Fibroblast of skin of abdomen (primary cell): Measurements from ENCODE around the gene CACNA1E.

ENCODE experiments used
- DNase-seq: peaks from one replicate; pipeline ENCODE4 v3.0.0-alpha.2; 2013

Gene CACNA1E

DNA sequence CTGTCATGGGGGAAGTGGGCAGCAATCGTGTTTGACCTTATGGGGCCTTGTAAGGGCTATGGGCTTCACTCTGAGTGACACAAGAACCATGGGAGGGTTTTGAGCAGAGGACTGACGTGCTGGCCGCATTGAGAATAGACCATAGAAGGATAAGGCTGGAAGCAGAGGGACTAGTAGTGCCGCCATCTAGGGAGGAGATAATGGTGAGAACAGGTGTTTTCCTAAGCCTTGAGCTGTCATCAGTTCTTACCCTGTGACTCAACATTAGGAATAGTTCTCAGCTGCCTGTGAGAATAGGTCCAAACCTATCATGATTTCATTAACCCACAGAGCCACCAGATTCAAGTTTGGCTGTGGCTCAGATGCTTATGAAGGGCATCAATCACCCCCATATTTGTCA is 228.5 kb downstream of the CACNA1E start:
- DNase-seq, result no peak

DNA sequence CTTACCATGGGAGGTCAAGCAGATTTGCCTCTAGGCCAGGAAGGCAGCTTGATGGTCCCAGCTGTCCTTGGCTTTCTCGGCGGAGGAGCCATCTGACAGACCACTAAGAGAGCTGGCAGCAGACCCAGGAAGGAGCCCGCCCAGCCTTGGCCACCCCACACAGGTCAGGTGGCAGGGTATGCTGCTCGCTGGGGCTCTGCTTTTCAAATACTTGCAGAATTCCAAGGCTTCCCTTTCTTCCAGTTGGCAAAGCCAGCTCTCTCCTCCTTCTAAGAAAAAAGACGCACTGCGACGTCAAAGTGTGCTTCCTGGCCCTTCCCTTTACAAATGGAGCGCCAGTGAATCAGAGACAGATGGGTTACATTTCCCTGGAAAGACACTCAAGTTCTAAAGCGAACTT is 229.4 kb downstream of the CACNA1E start:
- DNase-seq, result no peak

DNA sequence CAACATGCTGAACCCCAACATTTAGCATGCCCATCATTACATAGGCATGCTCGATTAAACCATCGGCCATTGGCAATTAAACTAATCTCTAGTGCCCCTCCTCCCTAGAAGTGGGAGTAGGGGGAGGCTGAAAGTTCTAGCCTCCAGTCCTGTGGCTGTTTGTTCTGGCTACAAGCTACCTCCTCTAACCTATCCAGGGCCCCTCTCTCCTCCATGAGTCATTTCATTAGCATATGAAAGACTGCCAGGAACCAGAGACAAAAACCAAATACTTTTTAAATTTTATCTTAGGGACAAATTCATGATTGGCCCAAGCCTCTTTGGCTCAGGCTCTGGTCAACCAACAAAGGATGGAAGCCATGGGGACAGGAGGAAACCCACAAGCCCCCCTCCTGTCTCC is 231.1 kb downstream of the CACNA1E start:
- no peak for DNase-seq

DNA sequence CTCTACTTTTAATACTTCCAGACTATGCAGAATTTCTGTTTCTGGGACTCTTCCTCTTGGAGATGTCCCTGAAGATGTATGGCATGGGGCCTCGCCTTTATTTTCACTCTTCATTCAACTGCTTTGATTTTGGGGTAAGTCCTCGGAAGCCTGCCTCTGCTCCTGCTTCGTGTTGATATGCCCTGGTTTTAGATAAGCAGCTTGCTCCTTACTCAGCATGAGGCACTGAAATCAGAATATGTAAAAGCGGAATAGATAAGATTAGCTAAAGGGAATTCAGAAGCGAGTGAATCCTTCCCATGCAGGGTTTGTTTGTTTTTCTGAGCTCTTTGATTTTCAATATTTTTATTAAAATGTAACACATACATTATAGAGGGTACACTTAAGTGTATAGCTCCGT is 234.7 kb downstream of the CACNA1E start:
- DNase-seq, result no peak

DNA sequence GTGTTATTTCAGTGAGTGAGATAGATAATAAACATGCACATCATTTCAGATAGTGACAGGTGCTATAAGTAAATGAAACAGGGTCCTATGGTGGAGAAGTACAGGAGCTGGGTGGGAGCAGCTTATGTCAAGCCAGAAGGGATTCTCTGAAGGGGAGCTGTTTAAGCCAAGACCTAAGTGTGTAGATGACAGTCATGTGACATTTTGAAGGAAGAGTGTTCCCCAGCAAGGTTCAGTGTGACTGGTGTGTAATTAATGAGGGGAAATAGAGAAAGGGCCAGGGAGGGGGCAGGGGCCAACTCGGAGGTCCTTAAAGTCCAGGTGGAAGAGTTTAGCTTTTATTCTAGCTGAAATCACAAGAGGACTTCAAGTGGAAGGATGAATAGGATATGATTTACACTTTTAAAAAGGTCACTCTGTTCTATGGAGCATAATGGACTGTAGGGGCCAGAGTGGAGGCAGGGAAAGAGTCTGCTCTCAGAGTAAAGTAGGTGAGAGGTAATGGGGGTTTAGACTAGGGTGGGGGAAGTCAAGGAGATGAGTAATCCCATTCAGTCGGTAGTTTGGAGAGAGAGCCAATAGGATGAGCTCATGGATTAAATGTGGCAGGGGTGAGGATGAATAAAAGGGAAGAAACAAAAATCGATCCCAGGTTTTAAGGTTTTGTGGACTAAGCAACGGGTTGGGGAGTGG is 243.1 kb downstream of the CACNA1E start:
- DNase-seq, result no peak

DNA sequence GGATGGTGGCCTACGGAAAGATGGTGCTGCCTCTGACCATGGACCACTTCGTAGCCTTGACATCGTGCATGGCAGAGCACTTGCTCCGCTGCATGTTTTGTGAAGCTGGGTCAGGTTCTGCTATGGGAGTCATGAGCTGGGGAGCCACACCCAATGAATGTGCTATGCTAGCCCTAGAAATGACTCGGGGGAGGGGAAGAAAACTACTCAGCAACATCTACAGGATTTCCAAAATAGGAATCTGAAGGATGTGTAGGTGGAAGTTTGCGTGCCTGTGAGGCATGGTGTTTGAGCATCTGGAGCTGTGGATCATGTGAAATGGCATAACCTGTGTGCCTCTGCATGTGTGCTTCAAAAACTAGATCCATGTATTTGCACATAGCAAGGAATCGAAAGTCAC is 247.3 kb downstream of the CACNA1E start:
- DNase-seq, result no peak

DNA sequence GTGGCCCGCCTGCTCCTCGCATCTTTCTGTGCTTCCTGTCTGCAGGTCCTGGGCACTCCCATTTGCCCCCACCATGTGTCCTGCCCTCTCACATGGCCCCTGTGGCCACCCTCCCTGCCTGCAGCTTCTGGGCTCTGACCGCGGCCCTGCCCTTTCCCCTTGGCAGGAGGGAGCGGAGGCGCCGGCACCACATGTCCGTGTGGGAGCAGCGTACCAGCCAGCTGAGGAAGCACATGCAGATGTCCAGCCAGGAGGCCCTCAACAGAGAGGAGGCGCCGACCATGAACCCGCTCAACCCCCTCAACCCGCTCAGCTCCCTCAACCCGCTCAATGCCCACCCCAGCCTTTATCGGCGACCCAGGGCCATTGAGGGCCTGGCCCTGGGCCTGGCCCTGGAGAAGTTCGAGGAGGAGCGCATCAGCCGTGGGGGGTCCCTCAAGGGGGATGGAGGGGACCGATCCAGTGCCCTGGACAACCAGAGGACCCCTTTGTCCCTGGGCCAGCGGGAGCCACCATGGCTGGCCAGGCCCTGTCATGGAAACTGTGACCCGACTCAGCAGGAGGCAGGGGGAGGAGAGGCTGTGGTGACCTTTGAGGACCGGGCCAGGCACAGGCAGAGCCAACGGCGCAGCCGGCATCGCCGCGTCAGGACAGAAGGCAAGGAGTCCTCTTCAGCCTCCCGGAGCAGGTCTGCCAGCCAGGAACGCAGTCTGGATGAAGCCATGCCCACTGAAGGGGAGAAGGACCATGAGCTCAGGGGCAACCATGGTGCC is 249.1 kb downstream of the CACNA1E start:
- no peak for DNase-seq

DNA sequence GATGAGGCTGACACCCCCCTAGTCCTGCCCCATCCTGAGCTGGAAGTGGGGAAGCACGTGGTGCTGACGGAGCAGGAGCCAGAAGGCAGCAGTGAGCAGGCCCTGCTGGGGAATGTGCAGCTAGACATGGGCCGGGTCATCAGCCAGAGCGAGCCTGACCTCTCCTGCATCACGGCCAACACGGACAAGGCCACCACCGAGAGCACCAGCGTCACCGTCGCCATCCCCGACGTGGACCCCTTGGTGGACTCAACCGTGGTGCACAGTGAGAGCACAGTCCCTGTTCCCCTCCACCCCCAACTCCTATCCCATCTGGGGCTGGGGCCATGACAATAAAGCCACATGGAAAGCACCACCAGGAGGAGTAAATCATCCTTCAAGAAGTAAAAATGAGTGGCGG is 250.2 kb downstream of the CACNA1E start:
- DNase-seq, result no peak

DNA sequence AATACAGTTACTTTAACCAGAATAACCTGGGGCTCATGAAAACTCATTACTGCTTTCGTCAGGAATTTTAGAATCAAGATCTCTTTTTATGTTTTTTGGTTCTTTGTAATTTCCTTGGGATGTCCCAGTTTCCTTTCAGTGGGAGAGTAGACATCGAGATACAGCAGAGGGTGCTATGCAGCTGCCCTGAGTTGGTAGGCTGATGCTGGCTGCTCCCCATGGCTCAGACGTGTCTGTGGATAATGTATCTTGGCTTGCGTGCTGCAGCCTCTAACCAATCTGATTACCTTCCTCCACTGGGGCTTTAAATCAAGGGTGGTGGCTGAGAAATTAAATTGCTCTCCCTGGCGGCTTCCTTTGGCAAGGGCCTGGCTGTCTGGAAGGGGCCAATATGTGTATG is 253.7 kb downstream of the CACNA1E start:
- DNase-seq, result no peak

DNA sequence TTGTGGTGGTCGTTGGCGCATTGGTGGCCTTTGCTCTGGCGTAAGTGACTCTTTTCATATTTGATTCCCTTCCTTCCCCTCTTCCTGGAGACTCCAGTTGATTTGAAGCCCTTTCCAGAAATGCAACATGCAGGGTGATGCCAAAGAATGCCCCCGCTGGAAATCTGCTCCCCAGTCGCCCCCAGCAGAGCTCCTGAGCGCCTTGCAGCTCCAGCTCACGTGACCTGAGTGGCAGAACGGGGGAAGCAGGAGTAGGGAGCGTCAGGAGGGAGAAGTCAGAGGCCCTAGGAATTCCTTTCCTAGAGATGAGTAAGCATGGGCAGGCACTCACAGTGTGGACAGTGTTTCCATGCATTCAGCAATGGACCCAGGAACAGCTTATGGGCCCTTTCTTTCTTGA is 255.9 kb downstream of the CACNA1E start:
- DNase-seq, result no peak

DNA sequence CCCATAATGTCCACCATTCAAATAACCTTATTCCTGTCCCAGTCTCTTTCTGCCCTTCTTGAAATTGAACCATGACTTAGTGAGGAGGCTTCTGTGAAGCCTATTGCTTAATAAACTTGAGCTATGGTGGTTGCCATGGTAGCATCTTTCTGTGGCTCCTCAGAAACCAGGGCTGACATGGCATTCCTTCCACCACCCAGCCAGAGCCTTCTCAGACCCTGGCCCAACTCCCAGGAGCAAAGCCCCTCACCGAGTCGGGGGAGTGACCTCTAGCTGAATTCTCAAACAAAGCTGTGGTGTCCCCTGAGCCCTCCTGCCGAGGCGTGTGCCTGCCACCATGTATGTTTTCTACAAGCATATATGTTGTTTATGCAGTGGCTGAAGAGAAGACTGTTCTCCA is 259.1 kb downstream of the CACNA1E start:
- DNase-seq, result no peak

DNA sequence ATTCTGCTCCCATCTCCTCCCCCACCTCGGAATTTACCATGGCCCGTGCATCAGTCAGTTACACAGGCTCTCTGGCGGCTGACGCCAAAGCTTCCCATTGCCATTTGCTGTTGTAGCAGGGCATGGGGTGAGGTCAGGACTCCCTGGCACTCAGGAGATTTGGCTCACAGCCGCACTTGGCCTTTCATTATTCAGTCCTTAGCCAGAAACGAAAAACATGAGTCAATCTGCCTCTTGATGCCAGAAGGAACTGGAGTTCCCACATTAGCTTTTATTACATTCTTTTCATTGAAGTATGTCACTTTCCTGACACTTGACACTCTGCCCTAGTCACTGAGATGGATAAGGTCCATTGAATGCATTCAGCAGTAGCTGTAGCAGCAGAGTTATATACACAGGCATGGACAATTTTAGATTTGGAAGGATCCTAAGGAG is 260.6 kb downstream of the CACNA1E start:
- no peak for DNase-seq

DNA sequence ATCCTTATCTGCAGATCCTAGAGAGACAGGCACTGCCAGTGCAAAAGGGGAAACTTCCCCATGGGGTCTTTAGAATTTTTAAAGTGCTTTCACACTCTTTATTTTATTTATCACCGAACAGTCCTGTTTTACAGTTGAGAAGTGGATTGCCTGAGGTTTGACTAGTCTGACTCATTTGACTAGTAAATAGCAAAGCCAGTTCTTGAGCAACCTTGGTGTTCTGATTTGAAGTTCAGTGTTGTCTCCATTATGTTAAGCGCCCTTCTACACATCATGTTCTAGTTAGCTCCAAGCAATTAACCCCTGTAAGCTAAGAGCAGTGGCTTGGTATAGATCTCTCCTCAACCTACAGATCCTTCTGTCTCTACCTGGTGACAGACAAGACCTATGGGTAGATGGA is 262.9 kb downstream of the CACNA1E start:
- no peak for DNase-seq

DNA sequence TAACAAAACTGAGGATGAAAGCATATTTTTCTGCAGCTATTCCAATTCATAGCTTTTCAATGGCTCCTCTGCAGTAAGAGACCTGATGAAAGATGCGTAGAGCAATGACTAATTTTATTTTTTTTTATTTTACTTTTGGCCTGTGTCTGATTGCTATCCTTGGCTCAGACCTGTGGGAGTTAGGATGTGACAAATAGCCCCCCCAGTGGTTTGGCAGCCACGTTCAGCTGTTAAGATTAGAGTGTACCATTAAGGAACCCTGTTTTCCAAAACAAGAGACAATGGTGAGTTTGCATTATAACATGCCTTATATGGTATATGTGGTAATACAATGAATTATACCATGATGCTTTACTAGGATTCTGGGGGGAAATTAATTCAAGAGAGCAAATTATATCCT is 264.7 kb downstream of the CACNA1E start:
- DNase-seq, result no peak

DNA sequence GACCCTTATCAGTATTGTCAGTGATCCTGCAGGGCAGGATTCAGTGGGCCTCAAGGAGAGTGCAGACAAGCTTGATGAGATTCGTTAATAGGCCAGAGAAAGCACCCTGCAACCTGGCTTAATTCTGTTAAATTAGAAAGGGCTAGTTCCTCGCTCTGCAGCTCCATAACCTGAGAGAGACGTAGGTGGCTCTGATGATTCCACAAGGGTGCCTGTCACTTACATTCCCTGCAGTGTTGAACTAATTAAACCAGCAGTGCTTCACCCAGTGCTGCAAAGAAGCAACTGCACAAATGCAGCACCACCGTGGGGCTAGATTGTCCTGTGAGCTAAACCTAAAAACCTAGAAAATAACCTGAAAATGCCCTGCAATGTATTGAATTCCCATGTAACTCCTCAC is 270.8 kb downstream of the CACNA1E start:
- DNase-seq, result no peak

DNA sequence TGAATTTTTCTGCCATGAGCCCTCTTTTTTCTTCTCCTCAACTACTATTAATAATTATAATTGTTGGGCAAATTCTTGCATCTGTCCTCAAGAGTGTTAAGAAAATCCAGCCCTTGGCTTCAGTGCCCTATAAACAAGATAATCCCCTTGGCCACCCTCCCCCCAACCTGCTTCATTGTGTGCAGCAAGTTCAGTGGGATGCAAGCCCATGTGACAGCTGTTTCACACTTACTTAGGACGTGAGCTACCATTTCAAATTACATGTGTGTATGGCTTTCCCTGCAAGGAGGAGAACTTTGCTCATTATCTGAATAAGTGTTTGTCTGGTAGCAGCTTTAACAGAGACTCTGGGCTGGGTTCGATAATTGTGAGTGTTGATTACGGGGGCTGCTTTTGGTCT is 276.2 kb downstream of the CACNA1E start:
- DNase-seq, result no peak

DNA sequence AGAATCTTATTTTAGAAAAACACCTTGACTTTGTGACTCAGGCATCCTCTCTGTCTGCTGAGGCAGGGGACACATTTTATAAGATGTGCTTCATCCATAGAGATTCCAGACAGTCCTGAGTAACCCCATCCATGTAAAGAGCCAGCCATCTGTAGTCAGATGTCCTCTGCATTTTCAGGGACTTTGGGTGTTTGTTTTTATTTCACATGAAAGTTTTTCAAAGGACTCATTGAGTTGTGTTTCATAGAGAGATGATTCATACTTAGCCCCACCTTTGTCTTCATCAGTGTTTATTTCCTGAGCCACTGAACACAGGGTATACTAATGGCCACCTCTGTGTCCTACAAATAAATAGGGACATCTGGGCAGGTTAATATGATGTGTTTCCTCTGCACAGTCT is 280.4 kb downstream of the CACNA1E start:
- DNase-seq, result no peak

DNA sequence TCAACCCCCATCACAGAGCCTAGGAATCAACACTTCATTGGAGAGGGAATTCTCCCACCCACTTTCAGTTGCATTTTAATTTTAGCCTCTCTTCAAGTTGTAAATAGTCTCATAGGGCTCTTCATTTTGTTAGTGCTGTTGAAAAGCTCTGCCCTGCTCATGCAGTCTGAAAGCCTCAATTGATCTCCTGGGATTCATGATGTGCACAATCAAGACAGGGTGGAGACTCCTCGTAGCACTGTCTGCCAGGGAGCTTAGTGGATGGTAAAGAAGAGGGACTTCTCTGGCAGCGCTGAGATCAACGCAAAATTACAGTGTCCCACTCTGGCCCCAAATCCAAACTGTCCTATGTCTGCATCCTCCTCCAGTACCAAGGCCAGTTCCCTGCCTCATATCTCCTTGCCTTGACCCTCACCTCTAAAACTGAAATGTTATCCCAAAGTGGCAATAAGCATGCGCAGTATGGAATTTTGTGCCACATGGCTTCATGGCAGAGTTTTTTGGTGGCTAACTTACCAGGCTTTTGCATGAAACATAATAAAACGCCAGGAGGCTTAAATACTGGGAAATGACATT is 282.2 kb downstream of the CACNA1E start:
- no peak for DNase-seq

DNA sequence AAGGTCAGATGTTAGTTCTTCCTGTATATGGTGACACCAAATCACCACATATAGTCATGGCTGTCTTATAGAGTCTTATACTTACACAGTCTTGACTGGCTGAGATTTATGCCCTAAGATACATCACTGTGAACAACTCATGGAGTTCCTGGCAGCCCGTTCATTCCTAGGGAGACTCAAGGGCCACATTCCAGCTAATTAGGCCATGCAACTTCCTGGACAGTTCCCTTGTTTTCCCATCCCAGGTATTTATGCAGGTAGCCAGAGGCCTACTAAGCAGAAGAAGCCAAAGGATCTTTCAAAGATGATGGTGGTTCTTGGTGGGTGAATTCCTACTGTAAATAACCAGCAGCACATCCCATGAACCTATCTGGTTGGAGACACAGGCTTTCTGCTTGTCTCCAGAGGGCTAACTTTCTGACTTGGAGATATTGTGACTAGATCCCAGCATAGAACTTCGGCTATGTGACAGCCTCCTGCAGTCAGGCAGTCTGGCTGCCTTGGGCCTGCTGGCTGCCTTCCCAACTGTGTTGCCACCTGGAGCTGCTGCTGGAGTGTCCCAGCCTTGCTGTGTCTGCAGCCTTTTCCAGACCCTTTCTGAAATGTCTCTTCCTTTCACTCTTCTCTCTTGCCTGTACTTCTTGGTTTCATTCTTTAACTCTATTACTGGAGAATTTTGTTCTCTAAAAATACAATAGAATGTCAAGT is 283.8 kb downstream of the CACNA1E start:
- DNase-seq, result no peak

DNA sequence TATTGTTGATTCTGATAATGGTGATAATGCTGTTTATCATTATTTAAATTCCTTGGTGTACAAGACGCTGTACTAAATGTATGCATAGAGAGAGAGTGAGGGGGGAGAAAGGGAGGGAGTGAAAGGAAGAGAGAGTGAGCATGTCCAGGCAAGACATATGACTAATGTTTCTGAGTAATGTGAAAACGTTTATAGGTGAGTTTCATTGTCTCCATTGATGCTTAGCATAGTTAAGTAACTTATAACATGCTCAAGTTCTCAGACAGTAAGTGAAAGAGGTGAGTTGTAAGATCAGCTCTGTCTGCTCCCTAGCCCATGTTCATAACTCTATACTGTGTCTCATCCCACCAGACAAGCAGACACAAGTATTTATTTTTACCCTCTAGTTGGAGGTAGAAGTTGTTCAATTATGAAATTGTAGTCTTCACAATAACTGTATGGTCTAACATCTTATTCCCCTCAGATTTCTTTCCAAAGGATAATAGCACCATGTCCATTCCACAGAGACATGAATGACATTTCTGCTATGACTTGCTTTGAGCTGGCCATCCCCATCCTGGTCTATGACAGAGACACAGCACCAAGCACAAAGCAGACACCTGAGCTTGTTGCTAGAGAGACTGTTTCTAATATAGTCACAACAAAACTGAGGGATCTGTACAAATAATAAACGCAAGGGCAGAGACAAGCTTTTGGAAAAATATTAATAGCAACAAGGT is 285.1 kb downstream of the CACNA1E start:
- no peak for DNase-seq

DNA sequence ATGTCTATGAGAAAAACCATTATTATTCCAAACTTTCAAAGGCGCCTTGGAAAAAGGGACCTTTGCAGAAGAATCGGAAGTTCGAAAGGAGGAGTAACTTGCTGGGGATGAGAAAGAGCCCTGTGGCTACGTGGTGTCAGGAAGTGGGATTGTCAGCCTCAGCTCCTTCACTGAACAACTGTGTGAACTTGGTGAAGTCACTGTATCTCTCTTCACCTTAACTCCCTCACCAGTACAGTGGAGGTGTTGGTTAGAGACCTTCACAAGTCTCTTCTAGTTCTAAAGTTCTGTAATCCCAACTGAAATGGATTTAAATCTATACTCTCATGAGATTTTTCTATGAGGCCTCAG is 285.6 kb downstream of the CACNA1E start:
- no peak for DNase-seq

DNA sequence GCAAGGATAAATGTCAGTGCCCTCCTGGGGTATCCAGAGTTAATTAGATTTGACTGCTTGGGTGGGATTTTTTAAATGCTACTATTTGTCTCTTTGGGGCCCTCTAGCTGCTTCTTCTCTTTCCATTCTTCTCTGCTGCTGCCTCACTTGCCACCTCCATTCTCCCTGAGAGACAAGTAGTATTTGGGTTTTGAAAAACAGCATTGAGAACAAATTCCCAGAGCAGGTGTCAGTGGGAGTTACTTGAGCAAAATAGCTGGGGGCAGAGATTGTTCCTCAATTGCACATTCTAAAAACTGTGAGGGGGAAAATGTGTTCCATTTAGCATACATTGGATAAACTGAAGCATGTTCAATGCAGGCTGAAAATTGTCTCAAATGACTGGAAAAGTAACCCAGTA is 286.5 kb downstream of the CACNA1E start:
- DNase-seq, result no peak

DNA sequence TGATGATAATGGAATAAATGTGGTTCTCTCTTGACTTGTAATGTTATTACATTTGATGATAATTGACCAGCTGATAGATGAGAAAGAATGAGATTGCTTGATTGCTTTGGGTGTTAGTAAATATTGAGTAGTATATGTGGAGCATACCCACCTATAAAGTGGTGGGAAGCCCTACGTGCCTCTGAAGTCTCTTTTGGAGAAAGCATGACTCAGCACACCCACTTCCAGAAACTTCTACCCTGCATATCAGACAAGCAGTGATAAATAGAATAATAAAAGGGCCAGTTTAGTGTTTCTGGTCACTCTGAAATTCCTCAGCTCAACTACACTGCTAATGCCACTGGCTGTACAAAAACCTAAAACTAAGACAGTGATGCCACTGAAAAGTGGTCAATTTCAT is 289.4 kb downstream of the CACNA1E start:
- no peak for DNase-seq
